Hepatocyte (in vitro differentiated cells): ENCODE measurements around the gene ZC3H8.

Experiments used
- EZH2 ChIP-seq: fragments of 200-600 bp; sonication (generic); IDR thresholded peaks from 2 replicates; pipeline ENCODE4 v1.6.1; 2016; ENCODE audit warnings: antibody characterized with exemption, mild to moderate bottlenecking, borderline replicate concordance
- TF ChIP-seq, protein P1 (sequence below): fragments of 200-600 bp; sonication (generic); IDR thresholded peaks from 2 replicates; pipeline ENCODE4 v1.5.1; 2016; ENCODE audit warnings: antibody characterized with exemption, mild to moderate bottlenecking; ENCODE audit not compliant: poor library complexity

DNA sequence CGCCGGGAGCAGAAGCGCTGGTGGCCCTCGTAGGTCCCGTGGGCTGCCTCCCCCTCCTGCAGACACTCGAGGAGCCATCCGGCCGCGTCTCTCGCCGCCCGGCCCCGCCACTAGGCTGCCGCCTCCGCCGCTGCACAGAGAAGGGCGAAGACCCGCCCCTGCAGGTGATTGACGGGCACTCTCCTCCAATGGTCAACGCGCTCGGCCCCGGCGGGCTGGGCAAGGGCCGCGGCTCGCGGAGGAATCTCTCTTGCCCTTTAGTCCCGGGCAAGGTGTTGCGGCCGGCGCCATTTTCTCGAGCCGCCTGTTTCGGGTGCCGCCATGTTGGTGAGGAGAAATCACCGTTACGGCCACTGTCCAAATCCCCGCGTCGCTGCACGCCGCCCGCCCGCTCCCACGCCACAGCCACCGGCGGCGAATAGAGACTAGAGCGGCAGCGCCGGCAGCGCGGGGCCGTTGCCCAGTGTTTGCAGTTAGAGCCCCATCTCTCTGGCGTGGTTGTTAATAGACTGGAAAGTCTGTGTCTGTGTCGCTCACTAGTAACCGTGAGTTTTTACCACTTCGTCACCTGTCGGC is 20.6 kb upstream of the ZC3H8 start, which contains the start of gene ZC3H6:
- TF ChIP-seq, protein P1, sequence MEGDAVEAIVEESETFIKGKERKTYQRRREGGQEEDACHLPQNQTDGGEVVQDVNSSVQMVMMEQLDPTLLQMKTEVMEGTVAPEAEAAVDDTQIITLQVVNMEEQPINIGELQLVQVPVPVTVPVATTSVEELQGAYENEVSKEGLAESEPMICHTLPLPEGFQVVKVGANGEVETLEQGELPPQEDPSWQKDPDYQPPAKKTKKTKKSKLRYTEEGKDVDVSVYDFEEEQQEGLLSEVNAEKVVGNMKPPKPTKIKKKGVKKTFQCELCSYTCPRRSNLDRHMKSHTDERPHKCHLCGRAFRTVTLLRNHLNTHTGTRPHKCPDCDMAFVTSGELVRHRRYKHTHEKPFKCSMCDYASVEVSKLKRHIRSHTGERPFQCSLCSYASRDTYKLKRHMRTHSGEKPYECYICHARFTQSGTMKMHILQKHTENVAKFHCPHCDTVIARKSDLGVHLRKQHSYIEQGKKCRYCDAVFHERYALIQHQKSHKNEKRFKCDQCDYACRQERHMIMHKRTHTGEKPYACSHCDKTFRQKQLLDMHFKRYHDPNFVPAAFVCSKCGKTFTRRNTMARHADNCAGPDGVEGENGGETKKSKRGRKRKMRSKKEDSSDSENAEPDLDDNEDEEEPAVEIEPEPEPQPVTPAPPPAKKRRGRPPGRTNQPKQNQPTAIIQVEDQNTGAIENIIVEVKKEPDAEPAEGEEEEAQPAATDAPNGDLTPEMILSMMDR, result no peak
- no peak for TF ChIP-seq EZH2
